Fibroblast of lung (primary cell): ENCODE results near the gene TCIRG1.

Source experiments
- CTCF ChIP-seq, 2 donors: IDR thresholded peaks in 1 of 2; conservative IDR thresholded peaks in 1 of 2; 1 replicate in 1 of 2; 2 replicates in 1 of 2; pipeline ENCODE4 v1.5.1; 2011 to 2012; ENCODE audit warnings: low read length in 2 of 2, control low read depth in 1 of 2, inconsistent platforms in 1 of 2, low read depth in 1 of 2, mild to moderate bottlenecking in 1 of 2
- EZH2 ChIP-seq: IDR thresholded peaks from 2 replicates; pipeline ENCODE4 v1.5.1; 2012; ENCODE audit warnings: low read length, control low read depth, mild to moderate bottlenecking; ENCODE audit errors: missing control alignments

- TF ChIP-seq EZH2 (no peak), CTCF (conservative IDR thresholded peaks at IDR 0.05 in 1 of 2, IDR thresholded peaks at IDR 0.05 in 1 of 2; ENCODE audit: low read depth in 1 of 2, low read length in 2 of 2) (no peak)
Measured at GRCh38 chr11:68090287-68090686, 51.5 kb downstream of the TCIRG1 start.
